HG02938 (cell line): ENCODE results near the gene PCDHA2.
"Not testable (repeated sequence)": the region's sequence is repeated elsewhere in the genome, so short reads cannot be mapped to it uniquely, and the experiment has no call there.

ENCODE experiments used
- ATAC-seq: cut with Tn5 transposase; IDR thresholded peaks from one replicate; pipeline ENCODE4 v1.9.1; 2021; ENCODE audit warnings: mild to moderate bottlenecking, moderate library complexity; ENCODE audit not compliant: unreplicated experiment

The PCDHA2 gene

GRCh38 chr5:140808889-140809291 lies 14.2 kb downstream of the PCDHA2 start:
- no peak for ATAC-seq

GRCh38 chr5:140821375-140822280 lies 27.0 kb downstream of the PCDHA2 start, which contains the start of gene PCDHA5:
Gene PCDHA5, plus strand, starts transcription at chr5:140821613.
- ATAC-seq, result no peak

- no peak for ATAC-seq
These were observed 27.6 kb downstream of the PCDHA2 start for GRCh38 chr5:140822281-140822629.

- ATAC-seq, result not testable (repeated sequence)
These were observed 28.3 kb downstream of the PCDHA2 start for GRCh38 chr5:140822969-140823368.

GRCh38 chr5:140823475-140823874 lies 28.8 kb downstream of the PCDHA2 start:
- no peak for ATAC-seq

GRCh38 chr5:140827704-140828361 lies 33.2 kb downstream of the PCDHA2 start, which contains the start of gene PCDHA6:
Gene PCDHA6, plus strand, starts transcription at chr5:140827960. Its CDS starts 132 bp downstream, at chr5:140828092.
- no peak for ATAC-seq

- no peak for ATAC-seq
These were observed 33.7 kb downstream of the PCDHA2 start for GRCh38 chr5:140828362-140828737.

GRCh38 chr5:140829511-140830501 lies 35.2 kb downstream of the PCDHA2 start:
- ATAC-seq, result not testable (repeated sequence)

GRCh38 chr5:140833993-140834392 lies 39.3 kb downstream of the PCDHA2 start, which contains the start of gene PCDHA7:
Gene PCDHA7, plus strand, starts transcription at chr5:140834269. Its CDS starts 115 bp downstream, at chr5:140834384.
- ATAC-seq, result no peak

GRCh38 chr5:140834439-140835008 lies 39.9 kb downstream of the PCDHA2 start:
- not testable (repeated sequence) for ATAC-seq

- ATAC-seq, result no peak
These were observed 41.2 kb downstream of the PCDHA2 start for GRCh38 chr5:140835622-140836510.

- ATAC-seq, result no peak
These were observed 46.6 kb downstream of the PCDHA2 start, which contains the start of gene PCDHA8 for GRCh38 chr5:140840978-140841962. Gene PCDHA8, plus strand, starts transcription at chr5:140841187. Its CDS starts 135 bp downstream, at chr5:140841322.

GRCh38 chr5:140842798-140843733 lies 48.4 kb downstream of the PCDHA2 start:
- ATAC-seq, result no peak
